ENCODE measurements around the gene TRIM29. TPM values are rescaled to one million over a fixed set of nuclear protein-coding genes. Genes with fewer than 3 reads are reported as not detected.

The TRIM29 gene
- total RNA-seq, 1 experiment from 2014 or later: not detected

DNA sequence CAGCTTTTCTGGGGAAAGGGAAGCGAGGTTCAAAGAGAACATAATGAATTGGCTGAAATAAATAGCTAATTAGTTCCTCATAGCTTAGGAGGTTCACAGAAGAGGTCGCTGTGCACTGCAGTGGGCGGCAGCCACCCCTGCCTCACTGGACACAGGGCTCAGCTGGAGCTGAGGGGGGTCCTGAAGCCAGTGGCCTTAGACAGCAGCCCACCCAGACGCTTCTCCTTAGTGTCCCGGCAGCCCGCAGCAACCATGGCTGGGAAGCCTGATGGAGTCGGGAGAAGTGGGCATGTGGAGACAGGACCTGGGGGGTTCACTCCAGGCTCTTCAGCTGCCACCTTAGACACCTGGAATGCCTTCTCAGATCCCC is 75.4 kb downstream of the TRIM29 start:
- Mint-ChIP-seq H3K9me3 (no peaks in the 10 kb centered on the region), H3K4me1 (peaks cover 41 to 52% of the 10 kb centered on the region in 2 experiments), H3K4me3 (no peak overlapping the region), H3K27me3 (ENCODE audit: low read depth) (peaks cover 6% of the 10 kb centered on the region), H3K27ac (peak overlapping the region in 1 of 3 experiments; percentile 36; a peak in 1 of 7 replicates), H3K36me3 (ENCODE audit: insufficient read depth in 1 of 3, low read depth in 3 of 3) (peaks cover 0 to 3% (median 2%) of the 10 kb centered on the region in 3 experiments; a peak in 1 of 7 replicates)
- no peak overlapping the region for H3K4me2 ChIP-seq (ENCODE audit: insufficient read depth, insufficient read length, low read length)
- H2BK5ac ChIP-seq (ENCODE audit: insufficient read length, low read length): no peak overlapping the region
- H3K23ac ChIP-seq (ENCODE audit: insufficient read length, low read depth, low read length): no peak overlapping the region
- no peaks in the 10 kb centered on the region for H3K9me3 ChIP-seq (ENCODE audit: control insufficient read depth, low read depth, low read length)
- no peaks in the 10 kb centered on the region for H3K79me2 ChIP-seq (ENCODE audit: insufficient read depth, low read length)
- peaks cover 13% of the 10 kb centered on the region for H3K4me1 ChIP-seq (ENCODE audit: insufficient read depth, low read length)
- no peaks in the 10 kb centered on the region for H3K23me2 ChIP-seq (ENCODE audit: insufficient read length, low read depth, low read length, poor library complexity, severe bottlenecking)
- H2AFZ ChIP-seq (ENCODE audit: low read length): no peak overlapping the region
- TF ChIP-seq CTCF (conservative IDR thresholded peaks at IDR 0.05): no peak
- no peak overlapping the region for H4K8ac ChIP-seq (replicated peaks; ENCODE audit: insufficient read length, low read depth, low read length)
- H2BK20ac ChIP-seq (ENCODE audit: low read depth, low read length, poor library complexity, severe bottlenecking): no peak overlapping the region
- H3K79me1 ChIP-seq (ENCODE audit: insufficient read depth, low read depth, low read length, poor library complexity, severe bottlenecking): no peaks in the 10 kb centered on the region
- no peak overlapping the region for H3K56ac ChIP-seq (ENCODE audit: insufficient read length, low read depth, low read length)
- no peak overlapping the region for H3T11ph ChIP-seq (ENCODE audit: low read length)
- no peaks in the 10 kb centered on the region; the same call in 1 of the 2 replicates for H3K27me3 ChIP-seq (ENCODE audit: insufficient read depth, low read length)
- no peak overlapping the region for H3K9ac ChIP-seq (ENCODE audit: extremely low read depth, insufficient read length, low read length)
- H3K27ac ChIP-seq (ENCODE audit: insufficient read length, low read depth, low read length): no peak overlapping the region
- H3K4ac ChIP-seq (ENCODE audit: low read depth, low read length): no peak overlapping the region
- no peak overlapping the region for H2BK12ac ChIP-seq (ENCODE audit: insufficient read length, low read depth, low read length)
- DNase-seq: no peak
- H2BK15ac ChIP-seq (ENCODE audit: low read depth, low read length): no peak overlapping the region
- H3K14ac ChIP-seq (ENCODE audit: insufficient read depth, low read length): no peak overlapping the region
- no peaks in the 10 kb centered on the region for H4K20me1 ChIP-seq (ENCODE audit: control insufficient read depth, insufficient read depth, insufficient read length)
- no CpG with 5 or more reads among the region's 7 CpGs for WGBS (ENCODE audit: extremely low coverage, insufficient read length, low lambda C conversion rate)
- no peak overlapping the region for H4K5ac ChIP-seq (ENCODE audit: insufficient read length, low read depth, low read length)
- no peak overlapping the region for H2AK5ac ChIP-seq (ENCODE audit: insufficient read length, low read length)
- peak overlapping the region; percentile 11 for H3K18ac ChIP-seq (ENCODE audit: insufficient read length, low read depth, low read length)
- no peak overlapping the region for H2BK120ac ChIP-seq (ENCODE audit: low read depth, low read length, poor library complexity, severe bottlenecking)
- H4K91ac ChIP-seq (ENCODE audit: insufficient read length, low read depth, low read length): no peak overlapping the region

Data from H9 (cell line).